H1 (cell line): ENCODE results near the gene CITED1. TPM values are rescaled to one million over a fixed set of nuclear protein-coding genes. Genes with fewer than 3 reads are reported as not detected.

Experiments
- CTCF ChIA-PET: fragments of 300-600 bp; sonication (Branson Sonifier 250); formaldehyde crosslinking; loops from one replicate; lab custom pipeline; 2021; ENCODE audit not compliant: partially characterized antibody; lab: Charles Lee
- POLR2A ChIA-PET: fragments of 300-600 bp; sonication (Branson Sonifier 250); formaldehyde crosslinking; loops from one replicate; lab custom pipeline; 2021; ENCODE audit warnings: inconsistent platforms; ENCODE audit not compliant: partially characterized antibody; lab: Charles Lee
- DNase-seq, 2 experiments: peaks; one replicate each; pipeline versions ENCODE4 v3.0.0 to v3.0.0-alpha.2; 2010 to 2022; ENCODE audit warnings: low spot score in 2 of 2, low read depth in 1 of 2, mixed read lengths in 1 of 2
- FAIRE-seq: peaks from 2 replicates; lab custom pipeline; 2011; peaks lifted over from hg19 to GRCh38; lab: Jason Lieb, UNC
- H2AFZ ChIP-seq: 2 replicates; pipeline ENCODE4 v1.8.1; 2012; ENCODE audit warnings: low read length, inconsistent platforms
- H2AK5ac ChIP-seq: 2 replicates; pipeline ENCODE4 v1.6.1; 2013; ENCODE audit warnings: low read depth, low read length
- H2BK120ac ChIP-seq: replicated peaks from 2 replicates; pipeline ENCODE3; 2013; ENCODE audit warnings: low read depth, low read length, inconsistent platforms
- H2BK12ac ChIP-seq: 2 replicates; pipeline ENCODE4 v1.6.1; 2013; ENCODE audit warnings: low read depth, low read length
- H2BK15ac ChIP-seq: 2 replicates; pipeline ENCODE4 v1.6.1; 2013; ENCODE audit warnings: low read length
- H2BK20ac ChIP-seq: 2 replicates; pipeline ENCODE4 v1.6.1; 2013; ENCODE audit warnings: low read length
- H2BK5ac ChIP-seq: 2 replicates; pipeline ENCODE4 v1.6.1; 2013; ENCODE audit warnings: low read depth, low read length
- H3K14ac ChIP-seq: 2 replicates; pipeline ENCODE4 v1.6.1; 2013; ENCODE audit warnings: inconsistent platforms; ENCODE audit not compliant: insufficient read length
- H3K18ac ChIP-seq: 2 replicates; pipeline ENCODE4 v1.6.1; 2013; ENCODE audit warnings: low read length; ENCODE audit errors: extremely low read depth
- H3K23ac ChIP-seq: 2 replicates; pipeline ENCODE4 v1.6.1; 2013; ENCODE audit warnings: inconsistent platforms; ENCODE audit not compliant: insufficient read length
- H3K23me2 ChIP-seq: 2 replicates; pipeline ENCODE4 v1.6.1; 2013; ENCODE audit warnings: low read depth, low read length
- H3K27ac ChIP-seq: 2 replicates; pipeline ENCODE4 v1.6.1; 2011; ENCODE audit warnings: low read depth, low read length, inconsistent platforms
- H3K27me3 ChIP-seq, 4 experiments: replicated peaks in 1 of 4; 1 replicate in 1 of 4; 2 replicates in 3 of 4; pipeline versions ENCODE4 v1.6.1 to v1.8.1; 2011 to 2013; ENCODE audit warnings: low read length in 3 of 4, mild to moderate bottlenecking in 3 of 4, inconsistent platforms in 2 of 4, mixed read lengths in 2 of 4, moderate library complexity in 1 of 4; ENCODE audit not compliant: control insufficient read depth in 3 of 4, insufficient read depth in 3 of 4; ENCODE audit errors: extremely low read depth in 1 of 4
- H3K36me3 ChIP-seq, 4 experiments: 2 replicates each; pipeline versions ENCODE4 v1.6.1 to v1.8.1; 2011 to 2013; ENCODE audit warnings: mild to moderate bottlenecking in 4 of 4, low read length in 3 of 4, moderate library complexity in 2 of 4, control low read depth in 1 of 4, inconsistent platforms in 1 of 4; ENCODE audit not compliant: insufficient read depth in 4 of 4, control insufficient read depth in 2 of 4
- H3K4ac ChIP-seq: replicated peaks from 2 replicates; pipeline ENCODE3; 2013; ENCODE audit warnings: low read length, low read depth, mixed read lengths, inconsistent platforms; ENCODE audit not compliant: insufficient read length
- H3K4me1 ChIP-seq, 4 experiments: replicated peaks in 1 of 4; 1 replicate in 1 of 4; 2 replicates in 3 of 4; pipeline versions ENCODE4 v1.6.1 to v1.8.1; 2011 to 2013; ENCODE audit warnings: low read length in 3 of 4, inconsistent platforms in 2 of 4, mixed read lengths in 1 of 4; ENCODE audit not compliant: insufficient read depth in 4 of 4, control insufficient read depth in 3 of 4
- H3K4me2 ChIP-seq, 2 experiments: 2 replicates each; pipeline versions ENCODE4 v1.6.1 to v1.8.1; 2011 to 2013; ENCODE audit warnings: low read depth in 2 of 2, low read length in 2 of 2, control low read depth in 1 of 2, inconsistent platforms in 1 of 2, mild to moderate bottlenecking in 1 of 2; ENCODE audit not compliant: insufficient read depth in 1 of 2
- H3K4me3 ChIP-seq, 4 experiments: fragments of 200-600, 300-600 bp in 1 of 4; sonication (generic), shearing (Covaris generic), sonication (Bioruptor Twin) in 1 of 4; 2 replicates each; pipeline versions ENCODE4 v1.5.1 to v1.8.1; 2011 to 2016; ENCODE audit warnings: low read length in 4 of 4, low read depth in 3 of 4, control low read depth in 2 of 4, inconsistent platforms in 2 of 4, mild to moderate bottlenecking in 2 of 4, mixed read lengths in 1 of 4, moderate library complexity in 1 of 4; ENCODE audit not compliant: insufficient read depth in 2 of 4; ENCODE audit errors: extremely low read depth in 1 of 4
- H3K56ac ChIP-seq: replicated peaks from 2 replicates; pipeline ENCODE3; 2013; ENCODE audit warnings: low read depth, mild to moderate bottlenecking, mixed read lengths, low read length, inconsistent platforms; ENCODE audit not compliant: insufficient read length
- H3K79me1 ChIP-seq: 2 replicates; pipeline ENCODE4 v1.6.1; 2013; ENCODE audit warnings: low read depth, low read length, control low read depth
- H3K79me2 ChIP-seq, 2 experiments: 2 replicates each; pipeline versions ENCODE4 v1.6.1 to v1.8.1; 2012 to 2013; ENCODE audit warnings: low read length in 2 of 2, mild to moderate bottlenecking in 2 of 2, inconsistent platforms in 1 of 2; ENCODE audit not compliant: insufficient read depth in 2 of 2, control insufficient read depth in 1 of 2
- H3K9ac ChIP-seq, 4 experiments: replicated peaks in 1 of 4; 1 replicate in 1 of 4; 2 replicates in 3 of 4; pipeline versions ENCODE4 v1.6.1 to v1.8.1; 2011 to 2013; ENCODE audit warnings: low read depth in 3 of 4, low read length in 3 of 4, control low read depth in 2 of 4, mild to moderate bottlenecking in 2 of 4, moderate library complexity in 2 of 4, inconsistent platforms in 1 of 4; ENCODE audit errors: extremely low read depth in 1 of 4
- H3K9me3 ChIP-seq, 2 experiments: 2 replicates each; pipeline versions ENCODE4 v1.6.1 to v1.8.1; 2012 to 2013; ENCODE audit warnings: mild to moderate bottlenecking in 2 of 2, moderate library complexity in 2 of 2, control low read depth in 1 of 2, inconsistent platforms in 1 of 2, low read depth in 1 of 2, low read length in 1 of 2, mixed read lengths in 1 of 2; ENCODE audit not compliant: insufficient read depth in 2 of 2
- H4K20me1 ChIP-seq, 2 experiments: replicated peaks in 1 of 2; 2 replicates each; pipeline versions ENCODE3 to v1.8.1; 2011 to 2013; ENCODE audit warnings: inconsistent platforms in 2 of 2, low read length in 2 of 2, mild to moderate bottlenecking in 1 of 2; ENCODE audit not compliant: insufficient read depth in 2 of 2, control insufficient read depth in 1 of 2
- H4K5ac ChIP-seq: 2 replicates; pipeline ENCODE4 v1.6.1; 2013; ENCODE audit warnings: low read length, low read depth, mixed read lengths, inconsistent platforms; ENCODE audit not compliant: insufficient read length
- H4K8ac ChIP-seq: 2 replicates; pipeline ENCODE4 v1.8.0; 2013; ENCODE audit warnings: mild to moderate bottlenecking, moderate library complexity, low read length, inconsistent platforms; ENCODE audit not compliant: insufficient read depth; ENCODE audit errors: extremely low read depth
- H4K91ac ChIP-seq: replicated peaks from 2 replicates; pipeline ENCODE3; 2013; ENCODE audit warnings: low read length, mixed read lengths, inconsistent platforms; ENCODE audit not compliant: insufficient read length
- CREB1 ChIP-seq: IDR thresholded peaks from 2 replicates; pipeline ENCODE4 v1.6.1; 2012; ENCODE audit warnings: inconsistent platforms
- EGR1 ChIP-seq: IDR thresholded peaks from 2 replicates; pipeline ENCODE4 v1.6.1; 2011; ENCODE audit warnings: low read depth, low read length, borderline replicate concordance
- GABPA ChIP-seq: IDR thresholded peaks from 2 replicates; pipeline ENCODE4 v1.6.1; 2011; ENCODE audit warnings: mild to moderate bottlenecking, low read length, moderate library complexity, borderline replicate concordance; ENCODE audit not compliant: insufficient read depth
- HDAC2 ChIP-seq, 2 experiments: fragments of 300-600 bp in 1 of 2; sonication (generic) in 1 of 2; IDR thresholded peaks; 2 replicates each; pipeline ENCODE4 v1.6.1; 2011 to 2012; ENCODE audit warnings: low read depth in 2 of 2, low read length in 2 of 2, mild to moderate bottlenecking in 2 of 2, moderate library complexity in 2 of 2, borderline replicate concordance in 1 of 2, inconsistent platforms in 1 of 2
- RNF2 ChIP-seq: fragments of 200-900, 300-1000 bp; sonication (generic); IDR thresholded peaks from 2 replicates; pipeline ENCODE4 v1.7.1; 2016; ENCODE audit warnings: borderline replicate concordance, low read depth, mild to moderate bottlenecking, antibody characterized with exemption, low read length; ENCODE audit not compliant: poor library complexity, severe bottlenecking; ENCODE audit errors: missing control alignments
- SIRT6 ChIP-seq: IDR thresholded peaks from one replicate; pipeline ENCODE4 v1.7.1; 2012; ENCODE audit warnings: low read length, inconsistent platforms
- SP4 ChIP-seq: IDR thresholded peaks from 2 replicates; pipeline ENCODE4 v1.6.1; 2012; ENCODE audit warnings: low read length, inconsistent platforms
- WGBS, 2 experiments: shearing (Covaris generic) in 1 of 2; methylation state at CpG; one replicate each; pipeline versions ENCODE4 v1.1.6 to v1.1.7; 2013 to 2015; ENCODE audit warnings: low lambda C conversion rate in 2 of 2, mixed read lengths in 2 of 2, inconsistent platforms in 1 of 2, low coverage in 1 of 2, missing lambda C conversion rate in 1 of 2; ENCODE audit not compliant: insufficient replicate concordance in 2 of 2, insufficient coverage in 1 of 2, insufficient read length in 1 of 2; ENCODE audit errors: extremely low coverage in 1 of 2, missing lambda C conversion rate in 1 of 2; 5-methylcytosine and 5-hydroxymethylcytosine counted together
- polyA plus RNA-seq, 7 experiments: library from polyadenylated mRNA; depleted of rRNA in 3 of 7; stranded (reverse) in 5 of 7; unstranded in 2 of 7; fragments of >200 nt in 5 of 7; fragments of 200-250 nt in 2 of 7; gene quantifications; 1 replicate in 5 of 7; 2 replicates in 1 of 7; 4 replicates in 1 of 7; pipeline versions ENCODE4 v1.2.1 to v1.2.3, GENCODE V29; 2011 to 2013; ENCODE audit warnings: missing spikeins in 2 of 7, mixed read lengths in 2 of 7
- total RNA-seq: library from RNA; stranded (reverse); fragmentation: NEBNext Ultra II Directional; extraction: Animal tissue kit (Norgen Biotek cat#: 25700); gene quantifications from 2 replicates; pipeline ENCODE4 v1.2.1, GENCODE V29; 2021
- TF ChIP-seq, protein P1 (sequence below): IDR thresholded peaks from 2 replicates; pipeline ENCODE4 v1.6.1; 2012; ENCODE audit warnings: inconsistent platforms

Gene CITED1
- total and polyA plus RNA-seq, 2 of the 8 experiments (the other 6 are each of a cell fraction or from before 2014, with no cell fraction given): 1.2 to 2.4 TPM

- CTCF ChIA-PET: interaction anchor here (1.0 to 1.3 kb wide), 6 partner anchors 25 to 206 kb away, joined by 3 to 5 read pairs (median 4); no protein-coding TSS in a partner anchor
- POLR2A ChIA-PET: interaction anchor here (1.2 kb wide), 1 partner anchor 63 kb away, joined by 4 read pairs; the partner anchor contains the start of gene RPS4X
- WGBS, 2 experiments: 88% methylated on average over 7 of the region's 7 CpGs; no CpG with 5 or more reads in 1 of the 2 experiments
Observed at GRCh38 chrX:72340041-72340440, 34.3 kb upstream of the CITED1 start.

More at GRCh38 chrX:72340041-72340440, 34.3 kb upstream of the CITED1 start:
- DNase-seq: no peak
- Histone ChIP-seq H3K23ac (no peak overlapping the region), H3K4ac (no peak overlapping the region), H3K56ac (no peak overlapping the region), H4K8ac (no peak overlapping the region), H3K14ac (no peak overlapping the region), H3K27me3 (no peaks in the 10 kb centered on the region), H3K36me3 (no peaks in the 10 kb centered on the region), H3K79me2 (no peaks in the 10 kb centered on the region), H2BK5ac (no peak overlapping the region), H2AFZ (no peak overlapping the region), H4K5ac (no peak overlapping the region), H3K4me3 (no peak overlapping the region), H4K91ac (no peak overlapping the region), H3K18ac (no peak overlapping the region), H2AK5ac (no peak overlapping the region), H2BK120ac (no peak overlapping the region), H3K27ac (no peak overlapping the region), H2BK12ac (no peak overlapping the region), H4K20me1 (no peaks in the 10 kb centered on the region), H3K23me2 (no peaks in the 10 kb centered on the region), H3K4me1 (no peaks in the 10 kb centered on the region), H2BK15ac (no peak overlapping the region), H3K9ac (no peak overlapping the region), H3K79me1 (no peaks in the 10 kb centered on the region), H3K9me3 (no peaks in the 10 kb centered on the region), H3K4me2 (no peak overlapping the region), H2BK20ac (no peak overlapping the region)
- no peak for TF ChIP-seq RNF2
- no peak for TF ChIP-seq CREB1
- TF ChIP-seq, protein P1, sequence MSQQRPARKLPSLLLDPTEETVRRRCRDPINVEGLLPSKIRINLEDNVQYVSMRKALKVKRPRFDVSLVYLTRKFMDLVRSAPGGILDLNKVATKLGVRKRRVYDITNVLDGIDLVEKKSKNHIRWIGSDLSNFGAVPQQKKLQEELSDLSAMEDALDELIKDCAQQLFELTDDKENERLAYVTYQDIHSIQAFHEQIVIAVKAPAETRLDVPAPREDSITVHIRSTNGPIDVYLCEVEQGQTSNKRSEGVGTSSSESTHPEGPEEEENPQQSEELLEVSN: no peak
- no peak for TF ChIP-seq EGR1
- no peak for TF ChIP-seq SIRT6
- no peak for TF ChIP-seq HDAC2 (IDR thresholded peaks at IDR 0.05; ENCODE audit: borderline replicate concordance in 1 of 2, low read depth in 2 of 2, low read length in 2 of 2)
- TF ChIP-seq SP4: no peak
- no peak for TF ChIP-seq GABPA
- FAIRE-seq: no peak
